Liver (tissue), 3 donors: ENCODE measurements around the gene SPTBN5.

ENCODE experiments used
- EGR1 ChIP-seq, 2 donors: IDR thresholded peaks; 2 replicates each; pipeline ENCODE4 v1.6.1; 2016 to 2018; ENCODE audit warnings: antibody characterized with exemption in 2 of 2, low read depth in 2 of 2
- JUND ChIP-seq, 2 donors: IDR thresholded peaks; 2 replicates each; pipeline ENCODE4 v1.6.1; 2016; ENCODE audit warnings: antibody characterized with exemption in 2 of 2
- SP1 ChIP-seq: IDR thresholded peaks from 2 replicates; pipeline ENCODE4 v1.6.1; 2018; ENCODE audit warnings: antibody characterized with exemption, mild to moderate bottlenecking
- YY1 ChIP-seq: IDR thresholded peaks from 2 replicates; pipeline ENCODE4 v1.6.1; 2016; ENCODE audit warnings: antibody characterized with exemption, mild to moderate bottlenecking
- TF ChIP-seq, protein P1 (sequence below): fragments of 150-350 bp; IDR thresholded peaks from 2 replicates; pipeline ENCODE4 v1.5.1; 2017; ENCODE audit warnings: improper control_type of control experiment, low read depth, low read length; ENCODE audit not compliant: missing input control
- TF ChIP-seq, protein P2 (sequence below): IDR thresholded peaks from 2 replicates; pipeline ENCODE4 v1.6.1; 2016; ENCODE audit warnings: antibody characterized with exemption, mild to moderate bottlenecking
- donor health status: healthy.
- donor health status: healthy.

DNA sequence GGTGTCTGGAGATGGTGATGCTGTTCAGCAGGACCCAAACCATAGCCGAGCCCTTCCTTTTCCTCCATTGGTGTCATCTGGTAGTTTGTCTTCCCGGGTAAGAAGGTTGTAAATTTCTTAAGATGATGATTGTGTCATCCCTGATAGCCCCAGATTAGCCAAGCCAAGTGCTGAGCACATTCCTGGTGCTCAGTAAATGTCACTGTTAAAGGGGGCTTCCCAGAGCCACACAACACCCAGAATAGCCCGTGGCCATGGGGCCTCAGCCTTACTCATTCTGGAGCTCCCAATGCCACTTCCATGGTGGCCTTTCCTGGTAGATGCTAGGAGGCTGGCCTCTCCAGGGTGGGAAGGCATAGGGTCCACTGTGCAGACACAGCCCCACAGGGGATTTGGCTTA is 59.8 kb downstream of the SPTBN5 start:
- TF ChIP-seq, protein P1, sequence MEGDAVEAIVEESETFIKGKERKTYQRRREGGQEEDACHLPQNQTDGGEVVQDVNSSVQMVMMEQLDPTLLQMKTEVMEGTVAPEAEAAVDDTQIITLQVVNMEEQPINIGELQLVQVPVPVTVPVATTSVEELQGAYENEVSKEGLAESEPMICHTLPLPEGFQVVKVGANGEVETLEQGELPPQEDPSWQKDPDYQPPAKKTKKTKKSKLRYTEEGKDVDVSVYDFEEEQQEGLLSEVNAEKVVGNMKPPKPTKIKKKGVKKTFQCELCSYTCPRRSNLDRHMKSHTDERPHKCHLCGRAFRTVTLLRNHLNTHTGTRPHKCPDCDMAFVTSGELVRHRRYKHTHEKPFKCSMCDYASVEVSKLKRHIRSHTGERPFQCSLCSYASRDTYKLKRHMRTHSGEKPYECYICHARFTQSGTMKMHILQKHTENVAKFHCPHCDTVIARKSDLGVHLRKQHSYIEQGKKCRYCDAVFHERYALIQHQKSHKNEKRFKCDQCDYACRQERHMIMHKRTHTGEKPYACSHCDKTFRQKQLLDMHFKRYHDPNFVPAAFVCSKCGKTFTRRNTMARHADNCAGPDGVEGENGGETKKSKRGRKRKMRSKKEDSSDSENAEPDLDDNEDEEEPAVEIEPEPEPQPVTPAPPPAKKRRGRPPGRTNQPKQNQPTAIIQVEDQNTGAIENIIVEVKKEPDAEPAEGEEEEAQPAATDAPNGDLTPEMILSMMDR, result no peak
- TF ChIP-seq JUND (IDR thresholded peaks at IDR 0.05) (no peak), YY1 (no peak), EGR1 (IDR thresholded peaks at IDR 0.05; ENCODE audit: low read depth in 2 of 2) (no peak), SP1 (no peak)
- TF ChIP-seq, protein P2, sequence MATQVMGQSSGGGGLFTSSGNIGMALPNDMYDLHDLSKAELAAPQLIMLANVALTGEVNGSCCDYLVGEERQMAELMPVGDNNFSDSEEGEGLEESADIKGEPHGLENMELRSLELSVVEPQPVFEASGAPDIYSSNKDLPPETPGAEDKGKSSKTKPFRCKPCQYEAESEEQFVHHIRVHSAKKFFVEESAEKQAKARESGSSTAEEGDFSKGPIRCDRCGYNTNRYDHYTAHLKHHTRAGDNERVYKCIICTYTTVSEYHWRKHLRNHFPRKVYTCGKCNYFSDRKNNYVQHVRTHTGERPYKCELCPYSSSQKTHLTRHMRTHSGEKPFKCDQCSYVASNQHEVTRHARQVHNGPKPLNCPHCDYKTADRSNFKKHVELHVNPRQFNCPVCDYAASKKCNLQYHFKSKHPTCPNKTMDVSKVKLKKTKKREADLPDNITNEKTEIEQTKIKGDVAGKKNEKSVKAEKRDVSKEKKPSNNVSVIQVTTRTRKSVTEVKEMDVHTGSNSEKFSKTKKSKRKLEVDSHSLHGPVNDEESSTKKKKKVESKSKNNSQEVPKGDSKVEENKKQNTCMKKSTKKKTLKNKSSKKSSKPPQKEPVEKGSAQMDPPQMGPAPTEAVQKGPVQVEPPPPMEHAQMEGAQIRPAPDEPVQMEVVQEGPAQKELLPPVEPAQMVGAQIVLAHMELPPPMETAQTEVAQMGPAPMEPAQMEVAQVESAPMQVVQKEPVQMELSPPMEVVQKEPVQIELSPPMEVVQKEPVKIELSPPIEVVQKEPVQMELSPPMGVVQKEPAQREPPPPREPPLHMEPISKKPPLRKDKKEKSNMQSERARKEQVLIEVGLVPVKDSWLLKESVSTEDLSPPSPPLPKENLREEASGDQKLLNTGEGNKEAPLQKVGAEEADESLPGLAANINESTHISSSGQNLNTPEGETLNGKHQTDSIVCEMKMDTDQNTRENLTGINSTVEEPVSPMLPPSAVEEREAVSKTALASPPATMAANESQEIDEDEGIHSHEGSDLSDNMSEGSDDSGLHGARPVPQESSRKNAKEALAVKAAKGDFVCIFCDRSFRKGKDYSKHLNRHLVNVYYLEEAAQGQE, result no peak
